K562 (cell line): ENCODE measurements around the gene NUP188. TPM values are rescaled to one million over a fixed set of nuclear protein-coding genes. Genes with fewer than 3 reads are reported as not detected.

Experiments used
- ATF1 ChIP-seq, 2 experiments: fragments of 450-650 bp in 1 of 2; IDR thresholded peaks; 2 replicates each; pipeline ENCODE4 v1.6.1; 2016; ENCODE audit warnings: missing compliant biosample characterization in 1 of 2, missing genetic modification characterization in 1 of 2
- CBX2 ChIP-seq: fragments of 200-600 bp; sonication (generic); IDR thresholded peaks from one replicate; pipeline ENCODE4 v1.6.1; 2012; ENCODE audit warnings: mild to moderate bottlenecking, low read length, inconsistent platforms; ENCODE audit not compliant: insufficient read depth, poor library complexity, severe bottlenecking
- FIP1L1 ChIP-seq: fragments of 200-400 bp; formaldehyde crosslinking; IDR thresholded peaks from 2 replicates; pipeline ENCODE4 v1.6.1; 2018; ENCODE audit warnings: mild to moderate bottlenecking, low read depth, low read length; ENCODE audit not compliant: poor library complexity, severe bottlenecking
- GATAD2A ChIP-seq: fragments of 450-650 bp; IDR thresholded peaks from 2 replicates; pipeline ENCODE4 v1.6.1; 2017
- HINFP ChIP-seq: fragments of 450-650 bp; conservative IDR thresholded peaks from 2 replicates; pipeline ENCODE4 v1.6.1; 2016; ENCODE audit warnings: missing genetic modification characterization, low read depth, mild to moderate bottlenecking, control low read depth, missing compliant biosample characterization
- KLF16 ChIP-seq: IDR thresholded peaks from 2 replicates; pipeline ENCODE4 v1.6.1; 2016; ENCODE audit warnings: antibody characterized with exemption
- MEIS2 ChIP-seq: fragments of 450-650 bp; IDR thresholded peaks from 2 replicates; pipeline ENCODE4 v1.6.1; 2014; ENCODE audit warnings: mild to moderate bottlenecking; ENCODE audit not compliant: partially characterized antibody
- NCOA2 ChIP-seq, 2 experiments: fragments of 450-650 bp; IDR thresholded peaks; 2 replicates each; pipeline ENCODE4 v1.6.1; 2018; ENCODE audit warnings: mild to moderate bottlenecking in 2 of 2, moderate library complexity in 1 of 2; ENCODE audit not compliant: partially characterized antibody in 2 of 2
- PREB ChIP-seq: sonication (generic); formaldehyde crosslinking; IDR thresholded peaks from 2 replicates; pipeline ENCODE4 v1.8.1; 2023; ENCODE audit warnings: mild to moderate bottlenecking, missing genetic modification reagents
- TARDBP ChIP-seq: fragments of 450-650 bp; IDR thresholded peaks from 2 replicates; pipeline ENCODE4 v1.6.1; 2016
- TCF15 ChIP-seq: fragments of 250-450 bp; sonication (Bioruptor Pico); IDR thresholded peaks from 2 replicates; pipeline ENCODE4 v1.8.0; 2022; ENCODE audit warnings: moderate library complexity, mild to moderate bottlenecking, inconsistent platforms
- TCFL5 ChIP-seq: fragments of 250-450 bp; sonication (Bioruptor Pico); conservative IDR thresholded peaks from 2 replicates; pipeline ENCODE4 v1.6.1; 2021; ENCODE audit warnings: mild to moderate bottlenecking, moderate library complexity, matching md5 sums
- VEZF1 ChIP-seq: fragments of 200-800 bp; sonication (Bioruptor generic); IDR thresholded peaks from 2 replicates; pipeline ENCODE4 v1.6.1; 2017; ENCODE audit warnings: missing genetic modification characterization, missing compliant biosample characterization
- XRCC5 ChIP-seq: fragments of 200-400 bp; formaldehyde crosslinking; IDR thresholded peaks from 2 replicates; pipeline ENCODE4 v1.6.1; 2017; ENCODE audit warnings: low read depth, mild to moderate bottlenecking, low read length
- ZHX1 ChIP-seq: fragments of 150-350 bp; conservative IDR thresholded peaks from 2 replicates; pipeline ENCODE4 v1.6.1; 2014; ENCODE audit warnings: low read length
- ZNF263 ChIP-seq: sonication (generic); formaldehyde crosslinking; IDR thresholded peaks from 2 replicates; pipeline ENCODE4 v1.8.0; 2022; ENCODE audit warnings: mild to moderate bottlenecking, missing genetic modification reagents, borderline replicate concordance
- ZNF280A ChIP-seq: fragments of 450-650 bp; IDR thresholded peaks from 2 replicates; pipeline ENCODE4 v1.6.1; 2018; ENCODE audit warnings: mild to moderate bottlenecking, low read depth; ENCODE audit not compliant: partially characterized antibody
- polyA plus RNA-seq, 8 experiments: library from polyadenylated mRNA; depleted of rRNA in 4 of 8; stranded (reverse) in 5 of 8; unstranded in 3 of 8; fragments of >200 nt; fragmentation: Nextera tagmentation in 2 of 8; fragmentation: Illumina TruSeq in 1 of 8; extraction: Ambion mirVana in 2 of 8; extraction: Trizol in 1 of 8; gene quantifications; 2 replicates each; pipeline versions ENCODE4 v1.2.1 to v1.2.3, GENCODE V29; 2011 to 2014; ENCODE audit warnings: inconsistent platforms in 1 of 8, missing spikeins in 1 of 8
- total RNA-seq, 7 experiments: library from RNA; depleted of rRNA in 6 of 7; stranded (reverse); fragments of >200 nt in 6 of 7; fragmentation: Illumina TruSeq in 2 of 7; extraction: Trizol in 2 of 7; gene quantifications; 2 replicates each; pipeline versions ENCODE4 v1.2.1 to v1.2.3, GENCODE V29; 2011 to 2021; ENCODE audit warnings: low replicate concordance in 1 of 7

The NUP188 gene
- total and polyA plus RNA-seq, 9 of the 15 experiments (the other 6 are each of a cell fraction or from before 2014, with no cell fraction given) = 11.7 to 135 (median 70.6) TPM

GRCh38 chr9:129006328-129007034, 59.0 kb downstream of the NUP188 start (continued):
- TF ChIP-seq FIP1L1 (peak; percentile 52), TCF15 (CRISPR knock-in tag) (no peak), CBX2 (no peak), PREB (CRISPR knock-in tag) (no peak), GATAD2A (no peak), ZHX1 (no peak), TARDBP (no peak), KLF16 (peak; percentile 55; the same call in 1 of the 2 replicates), HINFP (tag) (no peak), ZNF263 (CRISPR knock-in tag) (no peak), TCFL5 (CRISPR knock-in tag) (no peak), MEIS2 (no peak), ATF1 (CRISPR knock-in tag; IDR thresholded peaks at IDR 0.05) (no peak), ATF1 (tag; IDR thresholded peaks at IDR 0.05) (0 out of 2 replicates have a peak, but pooled peaks have one; percentile 9), XRCC5 (0 out of 2 replicates have a peak, but pooled peaks have one; percentile 53), NCOA2 (IDR thresholded peaks at IDR 0.05; ENCODE audit: partially characterized antibody in 2 of 2) (no peak), ZNF280A (no peak), VEZF1 (peak; percentile 22; the same call in 1 of the 2 replicates)
